Gastroesophageal sphincter (tissue), 4 donors: Measurements from ENCODE around the gene CCN5. TPM values are rescaled to one million over a fixed set of nuclear protein-coding genes. Genes with fewer than 3 reads are reported as not detected.

ENCODE experiments used
- ATAC-seq: fragments of 150-250 bp; one replicate; pipeline ENCODE4 v1.9.1; 2016; ENCODE audit warnings: mild to moderate bottlenecking, moderate library complexity
- H3K27ac ChIP-seq, 4 donors: fragments of 200-600 bp; sonication (generic) in 3 of 4; 1 replicate in 3 of 4; 2 replicates in 1 of 4; pipeline ENCODE4 v1.5.1; 2016 to 2019
- H3K27me3 ChIP-seq: fragments of 200-600 bp; sonication (generic); one replicate; pipeline ENCODE4 v1.5.1; 2019
- H3K36me3 ChIP-seq, 2 donors: fragments of 200-600 bp; sonication (generic); one replicate each; pipeline ENCODE4 v1.5.1; 2019; ENCODE audit warnings: control low read depth in 1 of 2
- H3K4me1 ChIP-seq, 3 donors: fragments of 200-600 bp; sonication (generic); 1 replicate in 2 of 3; 2 replicates in 1 of 3; pipeline ENCODE4 v1.5.1; 2016 to 2019; ENCODE audit warnings: control low read depth in 2 of 3
- H3K4me3 ChIP-seq, 2 donors: fragments of 200-600 bp; sonication (generic); one replicate each; pipeline ENCODE4 v1.5.1; 2019; ENCODE audit warnings: mild to moderate bottlenecking in 1 of 2, moderate library complexity in 1 of 2
- H3K9me3 ChIP-seq, 3 donors: fragments of 200-600 bp; sonication (generic); one replicate each; pipeline ENCODE4 v1.5.1; 2017 to 2019; ENCODE audit warnings: control low read depth in 2 of 3
- EP300 ChIP-seq: sonication (generic); formaldehyde crosslinking; IDR thresholded peaks from one replicate; pipeline ENCODE4 v1.6.1; 2017; ENCODE audit warnings: antibody characterized with exemption, mild to moderate bottlenecking
- POLR2A ChIP-seq, 2 donors: fragments of 450-650 bp; IDR thresholded peaks; one replicate each; pipeline ENCODE4 v1.6.1; 2017; ENCODE audit warnings: antibody characterized with exemption in 2 of 2, mild to moderate bottlenecking in 2 of 2, moderate library complexity in 1 of 2
- POLR2AphosphoS5 ChIP-seq: sonication (generic); formaldehyde crosslinking; IDR thresholded peaks from one replicate; pipeline ENCODE4 v1.6.1; 2017; ENCODE audit warnings: antibody characterized with exemption
- WGBS, 2 donors: methylation state at CpG; one replicate each; pipeline ENCODE4 v1.1.5; 2018; ENCODE audit warnings: low coverage in 1 of 2; 5-methylcytosine and 5-hydroxymethylcytosine counted together
- total RNA-seq, 4 donors: library from RNA; depleted of rRNA; stranded (reverse); fragments of >200 nt; gene quantifications; one replicate each; pipeline ENCODE4 v1.1.0, GENCODE V29; 2016
- TF ChIP-seq, protein P1 (sequence below), 4 experiments: fragments of 200-600 bp in 2 of 4; fragments of 450-650 bp in 2 of 4; sonication (generic) in 1 of 4; IDR thresholded peaks; one replicate each; pipeline ENCODE4 v1.5.1; 2017 to 2019; ENCODE audit warnings: antibody characterized with exemption in 4 of 4, mild to moderate bottlenecking in 2 of 4, moderate library complexity in 2 of 4

CCN5 gene
- total RNA-seq, 4 donors from 2014 or later, result 52.9 to 359 (median 146) TPM

DNA sequence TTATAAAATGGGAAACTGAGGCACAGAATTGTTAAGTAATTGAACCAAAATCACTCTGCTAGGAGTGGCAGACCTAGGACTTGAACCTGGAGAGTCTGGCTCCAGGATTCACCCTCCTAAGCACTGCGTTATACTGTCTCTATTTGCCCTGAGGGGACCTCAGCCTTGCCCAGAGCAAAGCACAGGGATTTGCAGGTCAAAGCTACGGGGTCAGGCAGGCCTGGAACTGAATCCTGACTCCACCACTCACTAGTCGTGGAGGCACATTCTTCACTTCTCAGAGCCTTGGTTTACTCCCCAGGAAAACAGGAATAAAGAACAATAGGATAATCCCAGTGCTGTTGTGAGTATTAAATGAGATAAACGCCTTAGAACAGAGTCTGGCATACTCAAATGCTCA, 49.9 kb downstream of the CCN5 start:
- 17 to 35% methylated on average over 1 to 4 of the region's 4 CpGs for WGBS, 2 donors
- TF ChIP-seq POLR2A (IDR thresholded peaks at IDR 0.05) (no peak), POLR2AphosphoS5 (no peak), EP300 (no peak)
- TF ChIP-seq, protein P1, sequence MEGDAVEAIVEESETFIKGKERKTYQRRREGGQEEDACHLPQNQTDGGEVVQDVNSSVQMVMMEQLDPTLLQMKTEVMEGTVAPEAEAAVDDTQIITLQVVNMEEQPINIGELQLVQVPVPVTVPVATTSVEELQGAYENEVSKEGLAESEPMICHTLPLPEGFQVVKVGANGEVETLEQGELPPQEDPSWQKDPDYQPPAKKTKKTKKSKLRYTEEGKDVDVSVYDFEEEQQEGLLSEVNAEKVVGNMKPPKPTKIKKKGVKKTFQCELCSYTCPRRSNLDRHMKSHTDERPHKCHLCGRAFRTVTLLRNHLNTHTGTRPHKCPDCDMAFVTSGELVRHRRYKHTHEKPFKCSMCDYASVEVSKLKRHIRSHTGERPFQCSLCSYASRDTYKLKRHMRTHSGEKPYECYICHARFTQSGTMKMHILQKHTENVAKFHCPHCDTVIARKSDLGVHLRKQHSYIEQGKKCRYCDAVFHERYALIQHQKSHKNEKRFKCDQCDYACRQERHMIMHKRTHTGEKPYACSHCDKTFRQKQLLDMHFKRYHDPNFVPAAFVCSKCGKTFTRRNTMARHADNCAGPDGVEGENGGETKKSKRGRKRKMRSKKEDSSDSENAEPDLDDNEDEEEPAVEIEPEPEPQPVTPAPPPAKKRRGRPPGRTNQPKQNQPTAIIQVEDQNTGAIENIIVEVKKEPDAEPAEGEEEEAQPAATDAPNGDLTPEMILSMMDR (IDR thresholded peaks at IDR 0.05), result no peak
- H3K36me3 ChIP-seq, result no peaks in the 10 kb centered on the region
- H3K4me3 ChIP-seq, result no peak overlapping the region
- ATAC-seq, result no peak
- H3K27me3 ChIP-seq, result peaks cover 42% of the 10 kb centered on the region
- peaks cover 0 to 23% (median 3%) of the 10 kb centered on the region in 3 donors for H3K4me1 ChIP-seq
- no peak overlapping the region for H3K27ac ChIP-seq
- H3K9me3 ChIP-seq, result no peaks in the 10 kb centered on the region

DNA sequence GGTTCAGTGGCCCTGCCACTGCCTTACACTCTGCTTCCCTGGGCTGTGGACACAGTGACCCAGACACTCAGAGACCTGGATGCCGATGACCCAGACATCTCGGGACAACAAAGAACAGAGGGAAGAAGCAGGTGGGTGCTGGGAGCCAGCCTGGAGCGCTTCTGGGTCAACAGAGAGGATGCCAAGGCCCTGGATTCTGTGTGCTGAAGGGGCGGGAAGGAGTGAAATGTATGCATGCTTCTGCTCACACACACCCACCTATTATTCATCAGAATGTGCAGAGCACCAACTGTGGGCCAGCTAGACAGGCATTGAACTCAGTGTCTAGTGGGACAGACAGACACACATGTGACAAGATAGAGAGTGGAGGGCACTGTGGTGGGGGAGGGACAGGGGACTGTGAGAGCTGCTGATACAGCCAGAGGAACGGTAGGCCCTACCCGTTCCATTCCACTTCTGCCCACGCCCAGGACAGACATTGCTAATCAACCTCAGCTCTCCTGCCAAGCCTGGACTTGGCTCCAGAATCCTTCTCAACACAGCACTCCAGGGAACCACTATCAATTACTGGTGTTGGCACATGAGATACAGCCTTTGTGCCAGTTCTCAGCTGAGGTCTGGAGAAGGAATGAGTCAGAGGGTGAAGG, 50.7 kb downstream of the CCN5 start:
- H3K4me3 ChIP-seq, result no peak overlapping the region
- H3K27me3 ChIP-seq, result peaks cover 46% of the 10 kb centered on the region
- H3K4me1 ChIP-seq, result peaks cover 0 to 23% (median 3%) of the 10 kb centered on the region in 3 donors
- H3K9me3 ChIP-seq, result no peaks in the 10 kb centered on the region
- no peak for ATAC-seq
- 53 to 90% methylated on average over 2 of the region's 7 CpGs for WGBS, 2 donors
- TF ChIP-seq, protein P1 (IDR thresholded peaks at IDR 0.05), result no peak
- TF ChIP-seq EP300 (no peak), POLR2A (IDR thresholded peaks at IDR 0.05) (no peak), POLR2AphosphoS5 (no peak)
- no peaks in the 10 kb centered on the region for H3K36me3 ChIP-seq
- H3K27ac ChIP-seq, result no peak overlapping the region

DNA sequence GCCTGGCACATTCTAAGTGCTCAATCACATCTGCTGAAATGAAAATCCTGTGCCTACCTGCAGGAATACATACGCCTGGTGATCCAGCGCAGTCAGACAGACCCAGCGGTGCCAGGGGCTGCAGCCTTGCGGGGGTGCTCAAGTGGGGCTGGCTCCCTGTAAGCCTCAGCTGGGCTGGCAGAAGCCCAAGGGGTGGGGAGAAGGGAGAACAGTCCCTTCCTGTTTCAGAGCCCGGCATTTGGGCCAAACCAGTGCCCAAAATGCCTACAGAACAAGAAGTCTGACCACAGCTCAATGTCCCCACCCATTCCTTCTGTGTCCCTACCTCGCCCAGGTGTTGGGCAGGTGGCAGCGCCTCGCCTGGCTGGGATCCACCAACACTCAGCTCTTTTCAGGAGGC, 53.1 kb downstream of the CCN5 start:
- TF ChIP-seq POLR2AphosphoS5 (no peak), EP300 (no peak), POLR2A (IDR thresholded peaks at IDR 0.05) (no peak)
- TF ChIP-seq, protein P1 (IDR thresholded peaks at IDR 0.05), result no peak
- WGBS, 2 donors, result 100% methylated on average over 2 of the region's 8 CpGs; no CpG with 5 or more reads in 1 of the 2 donors

DNA sequence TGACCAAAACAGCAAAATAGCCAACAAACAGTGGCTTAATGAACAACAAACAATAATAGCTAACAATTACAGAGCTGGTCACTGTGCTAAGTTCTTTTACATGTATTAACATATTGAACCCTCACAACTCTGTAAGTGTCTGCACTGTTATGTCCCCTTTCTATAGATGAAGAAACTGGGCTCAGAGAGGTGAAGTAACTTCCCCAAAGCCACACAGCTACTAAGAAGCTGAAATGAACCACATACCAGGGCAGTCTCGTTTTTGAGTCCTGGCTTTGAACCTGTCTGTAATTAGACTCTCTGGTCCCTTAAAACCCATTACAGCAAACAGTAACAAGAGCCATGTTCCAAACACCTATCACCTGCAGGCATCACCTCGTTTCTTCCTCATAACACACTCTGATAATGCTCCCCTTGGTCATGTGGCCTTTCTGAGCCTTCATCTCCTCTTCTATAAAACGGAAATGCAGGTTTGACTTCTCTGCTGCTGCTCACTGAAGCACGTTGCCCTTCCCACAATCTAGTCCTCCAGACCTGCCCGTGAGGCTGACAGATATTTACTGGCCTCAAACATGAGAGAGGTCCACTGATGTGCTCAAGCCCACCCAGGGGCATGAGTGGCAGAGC, 53.8 kb downstream of the CCN5 start:
- Histone ChIP-seq H3K27ac (no peak overlapping the region), H3K4me3 (no peak overlapping the region), H3K27me3 (peaks cover 78% of the 10 kb centered on the region), H3K4me1 (no peaks in the 10 kb centered on the region), H3K9me3 (no peaks in the 10 kb centered on the region), H3K36me3 (no peaks in the 10 kb centered on the region)
- 46 to 64% methylated on average over 3 to 5 of the region's 5 CpGs for WGBS, 2 donors
- no peak for ATAC-seq
- TF ChIP-seq POLR2A (IDR thresholded peaks at IDR 0.05) (no peak), POLR2AphosphoS5 (no peak), EP300 (no peak)
- TF ChIP-seq, protein P1 (IDR thresholded peaks at IDR 0.05), result no peak

More for the DNA sequence above, 53.1 kb downstream of the CCN5 start:
- Histone ChIP-seq H3K36me3 (no peaks in the 10 kb centered on the region), H3K4me3 (no peak overlapping the region), H3K27ac (no peak overlapping the region), H3K4me1 (peaks cover 0 to under 1% (median 0%) of the 10 kb centered on the region in 3 donors), H3K9me3 (no peaks in the 10 kb centered on the region), H3K27me3 (peaks cover 70% of the 10 kb centered on the region)
- no peak for ATAC-seq

DNA sequence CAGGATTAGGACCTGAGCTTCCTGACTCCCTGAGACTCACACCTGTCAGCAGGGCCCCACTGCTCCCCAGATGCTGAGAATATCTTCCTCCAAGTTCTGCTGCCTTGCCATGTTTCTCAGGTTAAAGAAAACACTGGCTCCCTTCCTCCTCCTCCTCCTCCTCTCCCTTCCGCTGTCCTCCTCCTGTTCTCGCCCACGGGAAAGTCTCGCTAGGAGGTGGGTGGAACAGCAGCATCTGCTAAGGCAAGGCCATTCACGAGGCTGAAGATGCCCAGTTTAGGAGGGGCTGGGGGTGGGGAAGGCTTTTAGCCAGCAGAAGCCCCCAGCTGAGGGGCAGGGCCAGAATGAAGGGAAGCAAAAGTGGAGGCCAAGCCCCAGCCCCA, 54.3 kb downstream of the CCN5 start:
- no peak for ATAC-seq
- Histone ChIP-seq H3K9me3 (no peaks in the 10 kb centered on the region), H3K4me1 (no peaks in the 10 kb centered on the region), H3K36me3 (no peaks in the 10 kb centered on the region), H3K27ac (no peak overlapping the region), H3K4me3 (no peak overlapping the region), H3K27me3 (peaks cover 80% of the 10 kb centered on the region)
- WGBS, 2 donors, result 25% methylated on average over 2 of the region's 5 CpGs; no CpG with 5 or more reads in 1 of the 2 donors
- TF ChIP-seq, protein P1 (IDR thresholded peaks at IDR 0.05), result no peak
- TF ChIP-seq POLR2A (IDR thresholded peaks at IDR 0.05) (no peak), EP300 (no peak), POLR2AphosphoS5 (no peak)
